Right lobe of liver (tissue), 4 donors: ENCODE results near the gene KLHL2.
"Not testable (repeated sequence)": the region's sequence is repeated elsewhere in the genome, so short reads cannot be mapped to it uniquely, and the experiment has no call there.

ENCODE experiments used
- POLR2A ChIP-seq: fragments of 450-650 bp; IDR thresholded peaks from one replicate; pipeline ENCODE4 v1.6.1; 2017; ENCODE audit warnings: antibody characterized with exemption, mild to moderate bottlenecking
- TF ChIP-seq, protein P1 (sequence below), 4 donors: fragments of 200-600 bp in 3 of 4; fragments of 450-650 bp in 1 of 4; IDR thresholded peaks; one replicate each; pipeline versions ENCODE4 v1.5.1 to v1.8.0; 2016 to 2022; ENCODE audit warnings: antibody characterized with exemption in 4 of 4, mild to moderate bottlenecking in 2 of 4
- donor health status: DM: no; HTN: no; CAD: no.
- donor health status: DM: no; HTN: no; CAD: no.
- donor health status: DM: no; HTN: yes; CAD: no.

DNA sequence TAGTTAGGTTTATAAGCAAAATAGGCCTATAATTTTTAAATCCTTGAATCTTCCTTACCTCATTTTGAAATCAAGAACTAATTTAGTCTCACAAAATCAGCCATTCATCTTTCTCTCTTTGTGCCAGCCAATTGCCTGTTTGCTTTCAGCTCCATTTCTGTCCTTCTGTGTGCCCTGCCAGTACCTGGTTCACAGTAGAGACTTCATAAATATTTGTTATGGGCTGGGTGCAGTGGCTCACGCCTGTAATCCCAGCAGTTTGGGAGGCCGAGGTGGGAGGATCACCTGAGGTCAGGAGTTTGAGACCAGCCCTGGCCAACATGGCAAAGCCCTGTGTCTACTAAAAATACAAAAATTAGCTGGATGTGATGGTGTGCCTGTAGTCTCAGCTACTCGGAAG is 31.9 kb upstream of the KLHL2 start:
- TF ChIP-seq, protein P1, sequence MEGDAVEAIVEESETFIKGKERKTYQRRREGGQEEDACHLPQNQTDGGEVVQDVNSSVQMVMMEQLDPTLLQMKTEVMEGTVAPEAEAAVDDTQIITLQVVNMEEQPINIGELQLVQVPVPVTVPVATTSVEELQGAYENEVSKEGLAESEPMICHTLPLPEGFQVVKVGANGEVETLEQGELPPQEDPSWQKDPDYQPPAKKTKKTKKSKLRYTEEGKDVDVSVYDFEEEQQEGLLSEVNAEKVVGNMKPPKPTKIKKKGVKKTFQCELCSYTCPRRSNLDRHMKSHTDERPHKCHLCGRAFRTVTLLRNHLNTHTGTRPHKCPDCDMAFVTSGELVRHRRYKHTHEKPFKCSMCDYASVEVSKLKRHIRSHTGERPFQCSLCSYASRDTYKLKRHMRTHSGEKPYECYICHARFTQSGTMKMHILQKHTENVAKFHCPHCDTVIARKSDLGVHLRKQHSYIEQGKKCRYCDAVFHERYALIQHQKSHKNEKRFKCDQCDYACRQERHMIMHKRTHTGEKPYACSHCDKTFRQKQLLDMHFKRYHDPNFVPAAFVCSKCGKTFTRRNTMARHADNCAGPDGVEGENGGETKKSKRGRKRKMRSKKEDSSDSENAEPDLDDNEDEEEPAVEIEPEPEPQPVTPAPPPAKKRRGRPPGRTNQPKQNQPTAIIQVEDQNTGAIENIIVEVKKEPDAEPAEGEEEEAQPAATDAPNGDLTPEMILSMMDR (IDR thresholded peaks at IDR 0.05), result not testable (repeated sequence)
- TF ChIP-seq POLR2A, result not testable (repeated sequence)
